Activated CD4-positive, alpha-beta T cell treated with anti-CD3 and anti-CD28 coated beads for 48 hours (primary cell): Measurements from ENCODE around the gene DLX3.
"Not testable (repeated sequence)": the region's sequence is repeated elsewhere in the genome, so short reads cannot be mapped to it uniquely, and the experiment has no call there.

ENCODE experiments used
- DNase-seq: peaks from one replicate; pipeline ENCODE4 v3.0.0-alpha.2; 2020

The DLX3 gene

DNA sequence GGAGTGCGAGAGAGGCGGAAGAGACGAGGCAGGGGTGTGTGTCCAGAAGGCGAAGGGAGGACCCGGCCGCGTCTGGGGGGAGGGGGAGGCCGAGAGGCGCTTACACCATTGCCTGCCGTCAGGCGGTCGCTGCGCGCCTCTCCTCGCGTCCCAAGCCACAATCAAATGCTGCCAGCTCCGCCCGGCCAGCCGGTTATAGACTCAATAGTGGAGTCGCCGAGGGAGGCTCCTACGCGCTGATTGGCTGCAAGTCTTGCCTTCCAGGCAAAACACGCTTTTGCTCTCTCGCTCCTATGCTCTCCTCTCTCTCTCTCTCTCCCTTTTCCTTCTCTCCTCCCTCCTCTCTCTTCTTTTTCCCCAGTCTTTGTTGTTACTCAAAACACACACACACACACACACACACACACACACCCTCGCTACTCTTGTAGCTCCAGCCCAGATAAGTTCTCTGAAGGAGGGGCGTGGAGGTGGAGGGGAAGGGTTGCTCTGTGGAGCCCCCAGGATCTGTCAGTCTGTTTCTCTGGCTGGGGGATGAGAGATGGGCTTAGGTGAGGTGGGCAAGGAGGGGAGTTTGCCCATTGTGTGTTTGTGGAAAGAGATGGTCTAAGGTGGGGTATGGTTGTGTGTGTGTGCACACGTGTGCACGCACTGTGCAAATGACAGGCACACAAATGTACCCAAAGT lies at the start of gene DLX3:
DLX3 (minus strand) TSS at position 170 of the 684 bp plus-strand sequence. CDS start 226 bp downstream, outside the sequence.
- peak; percentile 59 for DNase-seq

DNA sequence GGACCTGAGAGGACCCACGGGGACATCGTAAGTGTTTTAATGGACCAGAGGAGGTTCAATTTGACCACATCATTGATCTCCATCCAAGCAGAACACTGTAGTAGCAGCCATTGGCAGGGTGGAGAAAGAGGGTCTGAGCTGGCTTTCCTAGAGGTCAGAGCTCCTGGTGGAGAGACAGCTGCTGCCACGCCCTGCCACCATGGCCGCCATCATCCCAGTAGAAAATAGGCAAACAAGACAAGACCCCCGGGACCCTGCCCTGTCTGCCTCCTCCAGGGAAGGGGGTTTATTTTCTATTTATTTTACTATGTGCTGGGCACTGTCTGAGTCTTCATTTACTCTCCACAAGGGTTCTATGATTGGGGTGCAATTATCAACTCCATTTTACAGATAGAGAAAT lies 49.5 kb upstream of the DLX3 start:
- no peak for DNase-seq

DNA sequence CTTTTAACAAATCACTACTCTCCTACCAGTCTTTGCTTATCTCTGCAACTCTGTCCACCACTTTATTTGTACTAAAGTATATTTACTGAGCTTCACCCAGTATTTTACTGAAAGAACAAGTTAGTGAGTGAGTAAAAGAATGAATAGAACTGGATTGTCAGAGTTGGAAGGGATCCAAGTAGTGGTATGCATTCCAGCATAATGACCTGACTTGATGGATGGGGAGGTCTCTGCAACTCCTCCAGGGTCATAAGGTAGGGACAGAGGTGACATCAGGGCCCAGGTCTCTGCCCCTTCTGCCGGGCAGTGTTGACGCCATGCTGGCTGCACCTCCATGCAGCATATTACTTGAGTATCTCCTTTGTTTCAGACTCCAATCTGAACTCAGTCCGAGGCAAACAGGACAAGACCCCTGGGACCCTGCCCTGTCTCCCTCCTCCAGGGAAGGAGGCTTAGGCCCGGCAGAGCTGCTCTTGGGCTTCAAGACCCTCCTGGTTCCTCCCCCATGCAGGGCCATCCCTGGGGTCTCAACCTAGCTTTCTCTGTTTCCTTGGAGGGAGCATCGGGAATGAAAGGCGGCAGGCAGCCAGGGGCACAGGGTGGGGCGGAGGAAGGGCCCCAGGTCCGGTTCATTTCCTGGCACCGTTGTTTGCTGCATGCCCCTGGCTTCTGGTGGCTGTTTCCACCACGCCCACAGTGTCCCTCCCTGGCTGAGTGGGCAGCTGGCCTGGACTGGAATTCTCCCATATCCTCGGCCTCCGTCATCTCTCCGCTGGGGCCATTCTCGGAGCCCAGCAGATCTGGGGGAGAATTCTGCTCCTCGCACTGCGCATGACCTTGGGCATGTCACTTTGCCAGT lies 48.5 kb upstream of the DLX3 start:
- DNase-seq: no peak

DNA sequence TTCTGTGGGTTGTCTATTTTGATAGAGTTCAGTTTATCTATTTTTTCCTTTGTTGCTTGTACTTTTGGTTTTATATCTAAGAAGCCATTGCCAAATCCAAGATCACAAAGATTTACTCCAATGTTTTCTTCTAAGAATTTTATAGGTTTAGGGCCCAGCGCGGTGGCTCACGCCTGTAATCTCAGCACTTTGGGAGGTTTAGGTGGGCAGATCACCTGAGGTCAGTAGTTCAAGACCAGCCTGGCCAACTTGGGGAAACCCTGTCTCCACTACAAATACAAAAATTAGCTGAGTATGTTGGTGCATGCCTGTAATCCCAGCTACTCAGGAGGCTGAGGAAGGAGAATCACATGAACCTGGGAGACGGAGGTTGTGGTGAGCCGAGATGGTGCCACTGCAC lies 47.2 kb upstream of the DLX3 start:
- DNase-seq: no peak

DNA sequence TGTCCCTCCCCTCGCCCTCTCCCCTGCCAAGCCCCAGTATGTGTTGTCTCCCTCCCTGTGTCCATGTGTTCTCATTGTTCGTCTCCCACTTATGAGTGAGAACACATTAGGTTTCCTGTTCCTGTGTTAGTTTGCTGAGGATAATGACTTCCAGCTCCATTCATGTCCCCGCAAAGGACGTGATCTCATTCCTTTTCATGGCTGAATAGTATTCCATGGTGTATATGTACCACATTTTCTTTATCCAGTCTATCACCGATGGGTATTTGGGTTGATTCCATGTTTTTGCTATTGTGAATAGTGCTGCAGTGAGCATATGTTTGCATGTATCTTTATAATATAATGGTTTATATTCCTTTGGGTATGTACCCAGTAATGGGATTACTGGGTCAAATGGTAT lies 45.5 kb upstream of the DLX3 start:
- DNase-seq: not testable (repeated sequence)

DNA sequence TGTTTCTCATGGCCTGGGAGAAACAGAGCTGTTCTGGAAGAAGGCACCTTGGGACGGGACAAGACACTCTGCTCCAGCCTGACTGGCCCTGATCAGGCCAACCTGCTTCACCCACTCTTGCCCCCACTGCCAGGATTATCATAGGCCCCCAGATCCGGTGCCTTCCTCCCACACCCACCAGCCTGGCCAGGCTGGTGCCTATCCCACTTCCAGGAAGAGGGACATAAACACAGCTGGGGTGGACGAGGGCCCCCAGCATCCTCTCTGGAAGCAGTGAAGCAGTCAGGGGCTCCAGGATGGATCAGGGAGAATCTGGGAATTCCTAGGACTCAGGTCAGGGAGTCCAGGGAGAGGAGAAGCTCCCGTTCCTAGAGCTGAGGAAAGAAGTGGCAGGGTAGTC lies 44.0 kb upstream of the DLX3 start:
- no peak for DNase-seq

DNA sequence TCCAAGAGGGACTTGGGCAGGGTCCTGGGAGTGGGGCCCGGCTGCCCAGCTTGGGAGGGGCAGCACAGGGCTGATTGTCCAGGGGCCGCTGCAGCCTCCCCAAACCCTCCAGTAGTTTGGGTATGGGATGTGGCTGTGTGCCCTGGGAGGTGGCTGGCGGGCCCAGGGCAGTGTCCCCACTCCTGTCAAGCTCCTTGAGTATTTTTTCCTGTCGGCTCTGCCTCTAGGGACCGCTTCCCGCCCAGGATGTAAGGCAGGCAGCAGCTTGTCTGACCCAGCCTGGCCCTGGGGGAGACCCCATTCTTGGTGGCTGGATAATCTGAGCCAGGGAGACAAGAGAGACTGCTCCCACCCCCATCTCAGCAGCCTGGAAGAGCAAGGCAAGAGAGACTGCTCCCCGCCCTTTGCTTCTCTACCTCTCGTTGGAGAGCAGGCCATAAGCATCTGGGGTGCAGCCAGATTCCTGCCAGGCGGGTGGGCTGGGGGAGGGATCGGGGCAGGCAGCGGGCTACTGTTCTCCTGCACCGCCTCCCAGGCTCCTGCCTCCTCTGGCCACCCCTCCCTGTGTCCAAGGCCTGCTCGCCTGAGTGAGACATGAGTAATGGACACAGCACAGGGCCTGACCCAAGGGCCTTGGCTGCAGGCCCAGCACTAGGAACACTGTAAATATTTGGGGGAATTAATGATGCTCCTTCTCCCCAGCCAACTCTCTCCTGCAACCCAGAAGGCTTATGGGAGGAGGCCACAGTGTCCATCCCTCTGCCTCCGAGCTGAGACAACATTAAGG lies 42.5 kb upstream of the DLX3 start:
- no peak for DNase-seq

DNA sequence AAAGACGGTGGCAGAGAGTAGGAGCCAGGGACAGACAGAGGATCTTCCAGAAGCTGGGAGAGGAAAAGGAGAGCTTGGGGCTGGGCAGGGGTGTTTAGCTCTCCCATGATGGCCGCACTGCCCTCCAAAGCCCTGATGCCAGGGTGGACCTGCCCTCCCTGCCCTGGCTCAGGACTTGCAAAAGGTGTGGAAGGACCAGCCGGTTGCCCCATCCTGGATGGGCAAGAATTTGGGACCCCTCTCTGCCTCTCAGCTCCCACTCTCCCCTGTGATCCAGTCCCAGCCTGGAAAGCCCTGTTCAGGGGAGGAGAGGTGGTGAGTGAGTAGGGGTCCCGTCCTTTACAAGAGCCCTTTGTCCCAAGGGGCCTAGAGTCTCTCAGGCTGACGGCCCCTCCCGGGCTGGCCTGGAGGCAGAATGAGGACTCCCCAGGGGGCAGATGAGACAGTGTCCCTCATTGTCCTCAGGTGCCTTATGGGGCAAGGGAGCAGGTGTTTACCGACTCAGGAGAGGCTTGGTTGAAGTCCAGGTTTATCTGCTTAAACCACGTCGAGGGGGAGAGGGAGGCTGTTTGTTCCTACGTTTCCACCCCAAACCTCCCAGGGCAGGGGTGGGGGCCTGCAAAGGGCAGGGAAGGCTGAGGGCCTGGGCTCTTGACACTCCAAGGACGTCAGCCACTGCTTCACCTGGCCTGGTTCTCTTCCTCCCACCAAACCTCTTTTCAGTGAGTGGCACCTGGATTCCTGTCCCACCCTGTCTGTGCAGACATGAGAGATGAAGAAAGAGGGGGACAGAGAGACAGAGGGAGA lies 41.6 kb upstream of the DLX3 start:
- no peak for DNase-seq

DNA sequence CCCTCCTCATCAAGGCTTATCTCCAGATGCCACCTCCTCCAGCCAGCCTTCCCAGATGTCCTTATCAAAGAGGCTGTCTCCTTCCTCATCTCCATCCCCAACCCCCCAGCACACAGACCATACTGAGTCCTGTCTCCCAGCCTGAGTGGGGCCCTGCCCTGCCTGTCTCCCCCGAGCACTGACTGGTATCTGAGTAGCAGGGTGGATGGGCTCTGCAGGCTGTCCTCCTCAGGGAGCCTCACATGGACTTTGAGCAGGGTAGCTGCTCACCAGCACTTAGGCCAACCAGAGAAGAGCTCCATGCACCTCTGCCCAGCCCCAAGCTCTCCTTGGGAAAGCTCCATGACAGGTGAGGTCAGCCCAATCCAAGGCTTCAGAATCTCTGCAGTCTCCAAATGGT lies 40.9 kb upstream of the DLX3 start:
- DNase-seq: no peak

DNA sequence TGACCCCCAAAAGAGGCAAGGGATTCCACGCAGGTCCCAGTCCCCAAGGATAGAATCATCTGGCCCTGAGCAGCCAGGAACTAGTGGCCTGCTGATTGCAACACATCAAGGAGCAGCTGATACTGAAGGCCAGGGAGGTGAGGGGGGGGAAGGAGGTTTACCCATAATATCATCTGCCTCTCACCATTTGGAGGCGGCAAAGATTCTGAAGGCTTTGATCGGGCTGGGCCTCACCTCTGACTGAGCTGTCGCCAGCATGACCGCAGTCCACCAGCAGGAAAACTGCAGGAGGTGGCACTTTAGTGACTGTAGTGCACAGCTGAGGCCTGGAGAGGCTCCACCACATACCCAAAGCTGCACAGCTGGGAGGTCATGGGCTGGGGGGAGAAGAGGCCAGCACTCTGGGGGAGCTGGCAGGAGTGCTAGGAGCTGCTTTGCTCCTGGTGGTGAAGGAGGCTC lies 40.4 kb upstream of the DLX3 start:
- no peak for DNase-seq

DNA sequence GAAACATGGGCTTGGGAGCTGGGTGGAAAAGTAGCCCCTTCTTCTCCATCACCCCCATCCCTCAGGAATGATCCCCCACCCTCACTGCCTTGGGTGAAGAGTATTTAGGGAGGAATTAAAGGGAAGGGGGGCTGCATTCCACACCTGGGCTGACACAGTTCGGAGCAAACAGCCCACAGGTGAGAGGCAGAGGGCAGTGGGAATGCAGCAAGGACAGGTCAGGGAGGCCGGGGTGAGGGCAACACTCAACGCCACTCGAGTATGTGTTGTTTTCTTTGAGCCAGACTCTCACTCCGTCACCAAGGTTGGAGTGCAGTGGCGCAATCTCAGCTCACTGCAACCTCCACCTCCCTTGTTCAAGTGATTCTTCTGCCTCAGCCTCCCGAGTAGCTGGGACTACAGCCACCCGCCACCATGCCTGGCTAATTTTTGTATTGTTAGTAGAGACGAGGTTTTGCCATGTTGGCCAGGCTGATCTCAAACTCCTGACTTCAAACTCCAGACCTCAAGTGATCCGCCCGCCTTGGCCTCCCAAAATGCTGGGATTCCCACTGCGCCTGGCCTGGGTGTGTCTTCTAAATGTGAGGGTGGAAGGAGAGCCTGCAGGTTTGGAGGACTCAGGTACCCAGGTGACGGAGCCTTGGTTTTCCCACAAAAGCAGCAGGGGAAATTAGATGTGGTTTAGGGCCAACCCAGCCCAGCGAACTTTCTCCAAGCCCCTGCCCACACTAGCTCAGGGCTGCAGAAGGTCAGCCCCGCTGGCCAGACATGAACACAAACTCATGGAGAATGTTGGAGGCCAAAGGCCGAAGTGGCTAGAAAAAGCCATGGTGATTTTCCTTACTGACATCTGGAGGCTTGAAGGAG lies 39.7 kb upstream of the DLX3 start:
- no peak for DNase-seq

DNA sequence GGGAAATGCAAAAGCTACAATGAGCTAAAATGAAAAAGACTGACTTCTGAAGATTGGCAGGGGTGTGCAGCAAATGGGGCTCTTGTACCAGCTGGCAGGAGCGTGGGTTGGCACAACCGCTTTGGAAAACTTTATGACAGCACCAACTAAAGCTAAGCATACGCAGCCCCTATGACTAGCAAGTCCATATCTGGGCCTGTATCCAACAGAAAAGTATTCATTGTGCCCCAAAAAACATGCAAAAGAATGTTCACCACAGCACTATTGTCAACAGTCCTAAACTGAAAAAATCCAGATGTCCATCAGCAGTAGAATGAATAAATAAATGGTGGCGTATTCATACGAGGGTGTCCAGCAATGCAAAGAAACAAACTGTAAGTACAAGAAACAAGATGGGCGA lies 38.3 kb upstream of the DLX3 start:
- DNase-seq: no peak

DNA sequence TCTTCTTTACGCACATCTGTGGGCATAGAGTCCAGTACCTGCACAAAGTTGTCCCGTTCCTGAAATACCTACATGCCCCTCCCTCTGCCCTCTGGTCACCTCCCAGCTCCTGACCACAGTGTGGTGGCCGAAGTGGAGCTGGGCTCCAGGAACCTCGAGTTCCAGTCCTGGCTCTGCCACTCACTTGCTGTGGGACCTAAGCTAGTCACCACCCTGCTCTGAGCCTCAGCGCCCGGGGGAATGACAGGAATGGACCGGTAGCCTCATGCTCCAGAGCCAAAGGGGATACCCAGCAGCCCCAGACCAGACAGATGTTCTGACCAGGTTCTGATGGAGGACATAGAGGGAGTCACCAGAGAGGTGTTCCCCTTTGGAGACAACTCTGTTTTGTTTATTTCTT lies 34.2 kb upstream of the DLX3 start:
- no peak for DNase-seq

DNA sequence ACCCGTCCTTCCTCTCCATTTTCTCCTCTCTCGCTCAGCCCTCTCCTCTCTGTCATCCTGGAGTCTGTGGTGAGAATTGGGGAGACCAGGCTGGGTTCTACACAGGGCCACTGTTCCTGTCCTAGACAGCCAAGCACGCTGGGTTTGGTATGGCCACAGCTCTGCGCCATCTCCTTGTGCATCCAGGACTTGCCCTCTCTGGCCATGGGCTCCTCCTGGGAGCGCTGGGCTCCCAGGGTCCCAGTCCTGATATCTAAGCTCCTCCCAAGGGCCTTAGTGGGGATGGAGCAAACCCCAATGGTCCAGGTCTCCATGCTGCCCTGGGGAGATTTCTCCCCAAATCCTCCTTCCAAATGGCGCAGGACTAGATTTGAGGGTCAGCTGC lies 33.7 kb upstream of the DLX3 start:
- DNase-seq: no peak

DNA sequence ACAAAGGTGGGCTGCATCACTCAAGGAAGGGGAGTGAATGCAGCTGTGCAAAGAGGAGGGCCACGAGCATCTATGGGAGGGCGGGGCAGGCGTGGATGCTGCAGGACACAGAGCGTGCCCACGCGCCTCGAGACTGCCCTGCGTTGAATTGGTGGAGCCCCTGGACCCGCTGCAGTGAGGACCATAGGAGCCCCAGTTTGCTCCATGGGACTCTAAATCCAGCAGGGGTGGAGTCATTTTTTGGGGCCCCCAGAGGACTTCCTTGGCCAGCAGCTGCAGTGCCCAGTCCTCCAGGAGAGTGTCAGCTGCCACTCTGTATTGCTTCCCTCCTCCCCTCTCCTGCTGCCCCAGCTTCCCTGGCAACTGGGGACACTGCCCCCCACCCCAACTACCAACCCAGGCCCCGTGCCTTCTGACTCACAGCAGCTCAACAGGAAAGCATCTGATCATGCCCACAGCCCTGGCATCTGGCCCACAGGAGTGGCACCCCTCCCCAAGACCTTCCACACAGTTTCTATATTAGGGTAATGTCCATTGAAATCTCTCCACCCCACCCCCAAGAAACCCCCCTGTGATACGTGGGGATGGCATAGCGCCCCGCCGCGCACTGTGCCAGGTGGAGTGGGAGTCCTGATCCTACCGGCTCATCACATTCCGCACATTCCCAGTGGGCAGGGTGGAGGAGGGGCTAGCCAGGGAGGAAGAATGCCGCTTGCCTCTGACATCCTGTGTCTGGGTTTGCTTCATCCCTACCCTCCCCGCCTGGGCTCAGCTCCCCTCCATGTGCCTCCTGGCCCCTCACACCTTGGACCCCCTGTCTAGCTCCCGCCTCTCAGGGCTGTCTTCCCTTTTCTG lies 33.1 kb upstream of the DLX3 start:
- DNase-seq: no peak

DNA sequence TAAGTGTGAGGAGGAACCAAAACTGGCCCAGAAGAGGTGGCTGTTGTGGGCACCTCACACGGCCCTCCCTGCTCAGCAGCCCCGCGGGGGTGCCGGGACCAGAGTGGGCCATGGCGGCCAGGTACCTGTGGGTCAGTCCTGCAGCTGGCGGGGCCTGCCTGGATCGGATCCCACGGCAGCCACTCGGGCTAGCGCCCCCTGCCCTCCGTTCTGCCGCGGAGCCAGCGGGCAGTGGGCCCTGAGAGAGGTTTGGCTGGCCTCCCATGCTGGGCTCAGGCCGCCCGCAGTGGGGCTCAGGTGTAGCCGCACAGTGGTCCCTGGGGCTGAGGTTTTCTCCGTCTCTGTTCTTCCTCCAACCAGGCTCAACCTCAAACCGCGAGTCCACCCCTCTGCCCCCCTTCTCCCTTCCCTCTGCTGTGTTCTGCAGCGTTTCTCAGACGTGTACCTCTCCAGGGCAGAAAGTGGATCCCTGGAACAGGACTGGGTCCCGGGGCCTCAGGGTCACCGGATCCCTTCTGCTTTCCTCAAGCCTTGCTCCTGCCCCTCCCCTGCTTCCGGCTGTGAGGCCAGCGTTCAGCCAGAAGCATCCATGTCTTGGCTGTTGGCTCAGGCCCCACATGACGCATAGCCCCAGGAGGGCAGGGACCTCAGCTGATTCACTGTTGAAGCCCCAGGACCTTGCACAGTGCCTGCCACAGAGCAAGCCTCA lies 32.3 kb upstream of the DLX3 start:
- no peak for DNase-seq

DNA sequence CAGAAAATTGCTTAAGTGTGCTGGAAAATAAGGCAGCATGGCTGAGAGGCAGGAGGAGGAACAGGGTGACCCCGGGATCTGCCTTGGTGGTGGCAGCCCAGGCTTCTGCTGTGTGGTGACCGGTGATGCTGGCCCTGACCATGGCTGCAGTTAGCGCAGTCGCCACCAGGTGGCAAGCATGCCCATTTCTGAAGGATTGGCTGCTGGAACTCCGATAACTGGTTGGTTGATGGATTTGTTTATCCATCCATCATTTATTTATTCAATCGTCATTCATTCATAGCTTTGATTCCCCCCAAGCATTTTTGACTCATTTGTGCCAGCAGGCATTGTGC lies 31.8 kb upstream of the DLX3 start:
- peak; percentile 87 for DNase-seq

DNA sequence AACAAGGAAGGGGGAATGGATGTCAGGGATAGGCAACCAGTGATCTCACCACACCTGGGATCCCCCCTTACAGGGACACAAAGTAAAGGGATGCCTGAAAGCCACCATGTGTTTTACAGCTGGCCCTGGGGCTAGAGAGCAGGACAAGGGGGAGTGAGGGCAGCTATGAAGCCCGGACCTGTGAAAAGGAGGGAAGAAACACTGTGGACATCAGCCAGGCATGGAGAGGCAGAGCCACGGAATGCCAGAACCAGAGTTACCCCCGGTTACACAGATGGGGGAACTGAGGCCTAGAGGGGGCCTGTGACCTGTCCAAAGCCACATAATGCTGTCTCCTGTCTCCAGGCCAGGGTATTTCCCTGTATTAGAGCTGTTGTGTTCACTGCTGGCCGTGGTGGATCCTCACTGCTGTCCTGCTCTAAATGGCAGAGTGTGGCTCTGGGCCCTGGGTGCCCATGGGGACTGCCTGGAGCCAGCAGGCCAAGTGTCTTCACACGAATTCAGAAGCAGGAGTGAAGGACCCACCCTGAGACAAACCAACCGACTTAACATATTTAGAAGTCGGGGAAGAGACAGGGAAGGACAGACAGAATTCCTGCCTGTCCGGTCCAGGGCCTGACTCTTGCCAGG lies 31.1 kb upstream of the DLX3 start:
- no peak for DNase-seq

DNA sequence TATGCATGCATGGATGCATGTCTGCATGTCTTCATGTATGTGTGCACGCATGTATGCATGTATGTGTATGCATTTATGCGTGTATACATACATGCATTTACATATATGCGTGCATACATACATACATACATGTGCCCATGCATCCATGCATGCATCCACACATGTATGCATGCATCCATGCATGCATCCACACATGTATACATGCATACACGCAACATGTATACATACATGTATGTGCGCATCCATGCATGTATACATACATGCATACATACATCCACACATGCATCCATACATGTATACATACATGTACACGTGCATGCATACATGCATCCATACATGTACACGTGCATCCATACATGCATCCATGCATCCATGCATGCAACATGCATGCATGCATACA lies 29.8 kb upstream of the DLX3 start:
- DNase-seq: no peak

DNA sequence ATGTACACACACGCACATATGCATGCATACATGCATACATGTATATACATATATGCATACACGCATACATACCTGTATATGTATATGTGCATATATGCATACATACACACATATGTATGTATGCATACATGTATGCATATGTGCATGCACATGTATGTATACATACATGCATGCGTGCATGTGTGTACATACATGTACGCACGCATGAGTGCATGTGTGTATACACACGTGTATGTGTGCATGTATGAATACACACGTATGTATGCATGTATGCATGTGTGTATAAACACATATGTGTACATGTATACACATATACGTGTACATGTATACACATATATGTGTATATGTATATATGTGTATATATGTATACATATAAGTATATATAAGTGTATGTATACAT lies 28.5 kb upstream of the DLX3 start:
- no peak for DNase-seq
